ENCODE measurements around the gene AGAP1. TPM values are rescaled to one million over a fixed set of nuclear protein-coding genes. Genes with fewer than 3 reads are reported as not detected.

AGAP1 gene
- total and polyA plus RNA-seq, 10 donors = 1.1 to 26.6 (median 11.3) TPM

DNA sequence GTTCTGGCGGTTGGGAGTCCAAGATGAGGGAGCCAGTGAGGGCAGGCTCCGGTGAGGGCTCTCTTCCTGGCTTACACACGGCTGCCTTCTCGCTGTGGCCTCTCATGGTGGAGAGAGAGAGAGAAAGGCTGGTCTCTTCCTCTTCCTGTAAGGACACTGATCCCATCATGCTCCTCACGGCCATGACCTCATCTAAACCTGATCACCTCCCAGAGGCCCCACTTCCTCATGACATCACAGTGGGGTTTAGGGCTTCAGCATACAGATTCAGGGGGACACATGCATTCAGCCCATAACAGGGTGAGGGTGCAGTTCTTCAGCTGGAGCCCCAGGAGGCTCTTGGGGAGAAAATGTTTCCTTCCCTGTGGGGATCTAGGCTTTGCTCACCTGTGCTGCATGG lies 29.2 kb downstream of the AGAP1 start:
- H3K9me3 ChIP-seq = no peaks in the 10 kb centered on the region
- H3K36me3 ChIP-seq = no peaks in the 10 kb centered on the region
- no peak overlapping the region for H3K4me3 ChIP-seq
- peaks cover 0 to 6% (median 0%) of the 10 kb centered on the region in 7 donors for H3K27me3 ChIP-seq (replicated peaks in 1 of 7)
- no peak for TF ChIP-seq POLR2A (IDR thresholded peaks at IDR 0.05)
- TF ChIP-seq, protein P1, sequence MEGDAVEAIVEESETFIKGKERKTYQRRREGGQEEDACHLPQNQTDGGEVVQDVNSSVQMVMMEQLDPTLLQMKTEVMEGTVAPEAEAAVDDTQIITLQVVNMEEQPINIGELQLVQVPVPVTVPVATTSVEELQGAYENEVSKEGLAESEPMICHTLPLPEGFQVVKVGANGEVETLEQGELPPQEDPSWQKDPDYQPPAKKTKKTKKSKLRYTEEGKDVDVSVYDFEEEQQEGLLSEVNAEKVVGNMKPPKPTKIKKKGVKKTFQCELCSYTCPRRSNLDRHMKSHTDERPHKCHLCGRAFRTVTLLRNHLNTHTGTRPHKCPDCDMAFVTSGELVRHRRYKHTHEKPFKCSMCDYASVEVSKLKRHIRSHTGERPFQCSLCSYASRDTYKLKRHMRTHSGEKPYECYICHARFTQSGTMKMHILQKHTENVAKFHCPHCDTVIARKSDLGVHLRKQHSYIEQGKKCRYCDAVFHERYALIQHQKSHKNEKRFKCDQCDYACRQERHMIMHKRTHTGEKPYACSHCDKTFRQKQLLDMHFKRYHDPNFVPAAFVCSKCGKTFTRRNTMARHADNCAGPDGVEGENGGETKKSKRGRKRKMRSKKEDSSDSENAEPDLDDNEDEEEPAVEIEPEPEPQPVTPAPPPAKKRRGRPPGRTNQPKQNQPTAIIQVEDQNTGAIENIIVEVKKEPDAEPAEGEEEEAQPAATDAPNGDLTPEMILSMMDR (IDR thresholded peaks at IDR 0.05 in 8 of 11, conservative IDR thresholded peaks at IDR 0.05 in 3 of 11) = no peak
- TF ChIP-seq POLR2AphosphoS5 (IDR thresholded peaks at IDR 0.05) = no peak
- 76 to 90% (median 86%) methylated on average over 4 to 5 of the region's 5 CpGs for WGBS, 5 donors
- no peak overlapping the region for H3K27ac ChIP-seq
- DNase-seq = peak; percentile 41
- intact Hi-C loops (cut with DNase I; ENCODE audit: low total_unique reads) = no loop called here
- H3K4me1 ChIP-seq = peaks cover 0 to 26% (median 12%) of the 10 kb centered on the region in 6 donors

DNA sequence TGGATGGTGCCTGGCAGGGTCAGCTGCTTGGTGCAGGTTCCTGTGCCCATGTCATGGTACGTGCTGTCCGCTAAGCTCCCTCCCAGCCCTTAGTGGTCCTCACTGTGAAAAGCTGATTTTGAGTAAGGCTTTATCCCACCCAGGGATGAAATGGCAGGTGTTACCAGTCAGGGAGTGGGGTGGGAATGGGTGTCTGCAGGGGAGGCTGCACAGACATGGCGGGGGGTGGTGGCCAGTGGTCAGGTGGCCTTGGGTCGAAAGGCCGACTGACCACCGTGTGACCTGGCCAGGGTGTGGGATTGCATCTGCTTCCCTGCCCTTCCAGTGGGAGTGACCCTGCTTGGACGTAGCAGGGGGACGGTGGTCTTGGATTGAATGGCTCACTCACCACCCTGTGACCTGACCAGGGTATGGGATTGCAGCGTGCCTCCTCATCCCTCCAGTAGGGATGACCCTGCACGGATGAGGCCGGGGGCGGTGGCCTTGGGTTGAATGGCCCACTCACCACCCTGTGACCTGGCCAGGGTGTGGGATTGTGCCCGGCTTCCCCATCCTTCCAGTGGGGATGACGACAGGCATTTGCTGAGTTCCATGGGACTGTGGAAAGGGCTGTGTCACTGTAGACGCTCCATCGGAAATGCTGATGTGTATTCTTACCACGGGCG lies 29.8 kb downstream of the AGAP1 start:
- Histone ChIP-seq H3K4me3 (no peak overlapping the region), H3K9me3 (no peaks in the 10 kb centered on the region), H3K36me3 (no peaks in the 10 kb centered on the region), H3K4me1 (peaks cover 0 to 21% (median 9%) of the 10 kb centered on the region in 6 donors), H3K27me3 (replicated peaks in 1 of 7) (peaks cover 0 to 6% (median 0%) of the 10 kb centered on the region in 7 donors), H3K27ac (peak overlapping the region in 2 of 8 donors; percentile 14 to 42)
- no peak for TF ChIP-seq POLR2AphosphoS5 (IDR thresholded peaks at IDR 0.05)
- no peak for TF ChIP-seq POLR2A (IDR thresholded peaks at IDR 0.05)
- TF ChIP-seq, protein P1 (IDR thresholded peaks at IDR 0.05 in 8 of 11, conservative IDR thresholded peaks at IDR 0.05 in 3 of 11) = no peak
- intact Hi-C loops (cut with DNase I; ENCODE audit: low total_unique reads) = no loop called here
- peak; percentile 71 for DNase-seq
- WGBS, 5 donors = 91 to 97% (median 93%) methylated on average over 15 to 18 of the region's 18 CpGs

DNA sequence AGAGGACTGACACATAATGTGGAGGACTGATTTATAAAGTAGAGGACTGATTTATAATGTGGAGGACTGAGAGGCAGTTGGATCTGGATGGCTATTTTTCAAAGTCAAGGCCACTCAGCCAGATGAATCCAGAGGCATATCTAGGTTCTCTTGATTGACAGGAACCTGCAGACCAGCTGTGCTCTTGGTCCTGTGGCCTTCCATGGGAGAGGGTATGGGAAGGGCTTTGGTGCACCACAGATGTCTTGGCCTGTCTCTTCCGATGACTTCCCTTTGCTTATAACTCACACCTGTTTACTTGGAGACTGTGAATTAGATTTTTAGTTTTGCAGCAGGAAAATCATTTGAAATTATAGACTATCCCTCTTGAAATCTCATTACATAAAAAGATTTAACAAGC lies 32.3 kb downstream of the AGAP1 start:
- H3K9me3 ChIP-seq = peaks cover 0 to 2% (median 0%) of the 10 kb centered on the region in 8 donors
- H3K4me1 ChIP-seq = peaks cover 0 to 7% (median 2%) of the 10 kb centered on the region in 6 donors
- 79 to 100% (median 88%) methylated on average over 1 of the region's 1 CpG for WGBS, 5 donors
- no peak overlapping the region for H3K27ac ChIP-seq
- TF ChIP-seq, protein P1 (IDR thresholded peaks at IDR 0.05 in 8 of 11, conservative IDR thresholded peaks at IDR 0.05 in 3 of 11) = no peak
- TF ChIP-seq POLR2A (IDR thresholded peaks at IDR 0.05) = no peak
- TF ChIP-seq POLR2AphosphoS5 (IDR thresholded peaks at IDR 0.05) = no peak
- H3K36me3 ChIP-seq = no peaks in the 10 kb centered on the region
- H3K4me3 ChIP-seq = no peak overlapping the region
- H3K27me3 ChIP-seq (replicated peaks in 1 of 7) = peaks cover 0 to 6% (median 0%) of the 10 kb centered on the region in 7 donors
- intact Hi-C loops (cut with DNase I; ENCODE audit: low total_unique reads) = no loop called here
- DNase-seq = no peak

DNA sequence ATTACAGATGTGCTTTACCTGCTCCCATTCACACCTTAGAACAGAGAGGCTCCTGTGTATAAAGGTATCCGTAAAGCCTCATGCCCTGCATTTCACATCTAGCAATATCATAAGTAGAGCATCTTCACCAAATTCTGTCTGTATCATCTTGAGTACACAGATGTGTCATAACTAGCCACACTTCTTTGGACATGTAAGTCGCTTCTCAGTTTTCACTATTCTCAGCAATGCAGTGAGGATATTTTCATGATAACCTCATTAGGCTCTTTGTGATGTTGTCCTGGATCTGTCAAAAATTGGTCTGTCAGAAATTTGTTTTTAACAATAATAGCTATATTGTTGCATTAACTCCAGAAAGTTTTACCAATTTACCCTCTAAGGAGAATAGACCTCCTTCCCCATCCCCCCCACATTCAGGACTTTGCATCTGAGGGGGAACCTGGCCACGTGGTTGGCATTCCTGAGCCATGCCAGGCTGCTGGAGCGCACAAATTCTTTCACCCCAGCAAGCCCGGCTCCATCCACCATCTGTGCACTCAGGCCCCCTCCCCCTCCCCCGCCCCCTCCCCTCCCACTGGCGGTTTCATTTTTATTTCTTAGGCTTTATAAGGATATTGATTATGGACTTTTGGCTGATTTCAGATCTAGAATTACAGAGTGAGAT lies 34.1 kb downstream of the AGAP1 start:
- WGBS, 5 donors = 38 to 65% (median 56%) methylated on average over 7 of the region's 7 CpGs
- H3K4me1 ChIP-seq = no peaks in the 10 kb centered on the region
- H3K4me3 ChIP-seq = no peak overlapping the region
- H3K36me3 ChIP-seq = no peaks in the 10 kb centered on the region
- peaks cover 0 to 6% (median 0%) of the 10 kb centered on the region in 7 donors for H3K27me3 ChIP-seq (replicated peaks in 1 of 7)
- intact Hi-C loops (cut with DNase I; ENCODE audit: low total_unique reads) = no loop called here
- DNase-seq = no peak
- no peak overlapping the region for H3K27ac ChIP-seq
- H3K9me3 ChIP-seq = peaks cover 0 to 2% (median 0%) of the 10 kb centered on the region in 8 donors
- TF ChIP-seq, protein P1 (IDR thresholded peaks at IDR 0.05 in 8 of 11, conservative IDR thresholded peaks at IDR 0.05 in 3 of 11) = no peak
- no peak for TF ChIP-seq POLR2AphosphoS5 (IDR thresholded peaks at IDR 0.05)
- TF ChIP-seq POLR2A (IDR thresholded peaks at IDR 0.05) = no peak

Measured in spleen (tissue), 11 donors.